PC-3 (cell line): ENCODE measurements around the gene ERCC2. TPM values are rescaled to one million over a fixed set of nuclear protein-coding genes. Genes with fewer than 3 reads are reported as not detected.

ENCODE experiments used
- ATAC-seq: fragments of 200-7000 bp; cut with Tn5 transposase; 2 replicates; pipeline ENCODE4 v1.9.1; 2020; ENCODE audit warnings: mild to moderate bottlenecking, moderate library complexity
- BruUV-seq: library from RNA; stranded (reverse); fragments of 400-500 nt; replicated peaks from 2 replicates; lab custom pipeline; 2021; lab: Mats Ljungman, UMichigan
- CTCF ChIA-PET: fragments of 300-600 bp; sonication (Branson Sonifier 250); formaldehyde crosslinking; loops from one replicate; lab custom pipeline; 2022; ENCODE audit warnings: antibody characterized with exemption; lab: Charles Lee
- POLR2A ChIA-PET: fragments of 300-600 bp; sonication (Branson Sonifier 250); formaldehyde crosslinking; loops from one replicate; lab custom pipeline; 2022; ENCODE audit warnings: antibody characterized with exemption; ENCODE audit not compliant: unreplicated experiment; lab: Charles Lee
- DNase-seq: peaks from one replicate; pipeline ENCODE4 v3.0.0-alpha.2; 2015
- H2AFZ ChIP-seq: fragments of 300-600 bp; sonication (generic); 2 replicates; pipeline ENCODE4 v1.6.0; 2016; ENCODE audit warnings: antibody characterized with exemption, low read length
- H3F3A ChIP-seq: fragments of 300-600 bp; sonication (generic); one replicate; pipeline ENCODE4 v1.6.0; 2017; ENCODE audit warnings: antibody characterized with exemption, low read length, control low read depth, mild to moderate bottlenecking; ENCODE audit not compliant: unreplicated experiment
- H3K27ac ChIP-seq: fragments of 300-600 bp; sonication (generic); 2 replicates; pipeline ENCODE4 v1.5.1; 2016; ENCODE audit warnings: mild to moderate bottlenecking, low read length
- H3K27me3 ChIP-seq: fragments of 300-600 bp; sonication (generic); 2 replicates; pipeline ENCODE4 v1.6.1; 2016; ENCODE audit warnings: low read length, mixed read lengths
- H3K36me3 ChIP-seq: fragments of 300-600 bp; sonication (generic); 2 replicates; pipeline ENCODE4 v1.6.1; 2016; ENCODE audit warnings: low read depth, mixed run types, low read length, mixed read lengths
- H3K4me1 ChIP-seq: fragments of 300-600 bp; sonication (generic); 2 replicates; pipeline ENCODE4 v1.5.1; 2016; ENCODE audit warnings: low read length; ENCODE audit not compliant: insufficient read depth
- H3K4me2 ChIP-seq: fragments of 300-600 bp; sonication (generic); 2 replicates; pipeline ENCODE4 v1.6.0; 2016; ENCODE audit warnings: low read length
- H3K4me3 ChIP-seq: fragments of 300-600 bp; sonication (generic); 2 replicates; pipeline ENCODE4 v1.5.1; 2016; ENCODE audit warnings: mild to moderate bottlenecking, low read length, mixed read lengths
- H3K79me2 ChIP-seq: fragments of 300-600 bp; sonication (generic); 2 replicates; pipeline ENCODE4 v1.6.1; 2017; ENCODE audit warnings: low read length, mixed read lengths
- H3K9ac ChIP-seq: fragments of 300-600 bp; sonication (generic); 2 replicates; pipeline ENCODE4 v1.6.0; 2016; ENCODE audit warnings: mild to moderate bottlenecking, low read length
- H3K9me2 ChIP-seq: fragments of 300-600 bp; sonication (generic); replicated peaks from 2 replicates; pipeline ENCODE4 v1.6.1; 2016; ENCODE audit warnings: mixed run types, low read length, mixed read lengths
- H3K9me3 ChIP-seq: fragments of 300-600 bp; sonication (generic); 2 replicates; pipeline ENCODE4 v1.6.1; 2016; ENCODE audit warnings: low read length, mixed read lengths
- H4K20me1 ChIP-seq: fragments of 300-600 bp; sonication (generic); 2 replicates; pipeline ENCODE4 v1.6.1; 2016; ENCODE audit warnings: low read length, mixed read lengths
- EZH2 ChIP-seq: fragments of 300-600 bp; sonication (generic); IDR thresholded peaks from one replicate; pipeline ENCODE4 v1.6.1; 2017; ENCODE audit warnings: antibody characterized with exemption, mild to moderate bottlenecking, low read length; ENCODE audit not compliant: unreplicated experiment
- EZH2phosphoT487 ChIP-seq: fragments of 300-600 bp; sonication (generic); IDR thresholded peaks from 2 replicates; pipeline ENCODE4 v1.6.1; 2018; ENCODE audit warnings: mild to moderate bottlenecking, antibody characterized with exemption, low read length, borderline replicate concordance
- intact Hi-C: fragments of 100-400 bp; cut with micrococcal nuclease; formaldehyde crosslinking; loops from 2 replicates; pipeline ENCODE4 v1.9.0; 2023
- total RNA-seq: library from RNA; depleted of rRNA; stranded (reverse); fragments of >200 nt; gene quantifications from 2 replicates; pipeline ENCODE4 v1.2.3, GENCODE V29; 2014
- TF ChIP-seq, protein P1 (sequence below): fragments of 300-600 bp; sonication (generic); conservative IDR thresholded peaks from 2 replicates; pipeline ENCODE4 v1.5.1; 2017; ENCODE audit warnings: antibody characterized with exemption, low read depth, mild to moderate bottlenecking, low read length

Gene ERCC2
- total RNA-seq, 1 experiment from 2014 or later = 48.0 TPM

DNA sequence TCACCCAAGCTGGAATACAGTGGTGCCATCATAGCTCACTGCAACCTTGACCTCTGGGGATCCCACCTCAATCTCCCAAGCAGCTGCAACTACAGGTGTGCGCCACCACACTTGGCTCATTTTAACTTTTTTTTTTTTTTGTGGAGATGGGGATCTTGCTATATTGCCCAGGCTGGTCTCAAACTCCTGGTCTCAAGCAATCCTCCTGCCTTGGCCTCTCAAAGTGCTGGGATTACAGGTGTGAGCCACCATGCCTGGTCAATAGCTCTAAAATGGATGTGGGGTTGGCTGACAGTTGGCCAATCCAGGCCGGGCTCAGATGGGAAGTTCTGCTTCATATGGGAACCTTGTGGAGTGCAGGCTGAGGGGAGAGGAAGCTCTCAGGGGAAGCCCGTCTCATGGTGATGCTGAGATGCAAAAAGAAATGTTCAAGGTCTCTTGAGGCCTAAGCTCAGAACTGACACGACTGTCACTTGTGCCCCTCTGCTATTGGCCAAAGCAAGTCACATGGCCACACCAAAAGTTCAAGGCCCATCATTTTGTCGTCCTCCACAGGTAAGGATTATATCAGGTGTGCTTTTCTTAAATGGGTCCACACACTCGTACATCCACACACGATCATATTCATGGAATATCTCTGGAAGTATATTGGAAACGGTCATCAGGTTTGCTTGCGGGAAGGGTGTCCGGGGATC is 36.6 kb downstream of the ERCC2 start:
- no peak for TF ChIP-seq EZH2
- no peak for TF ChIP-seq EZH2phosphoT487
- TF ChIP-seq, protein P1, sequence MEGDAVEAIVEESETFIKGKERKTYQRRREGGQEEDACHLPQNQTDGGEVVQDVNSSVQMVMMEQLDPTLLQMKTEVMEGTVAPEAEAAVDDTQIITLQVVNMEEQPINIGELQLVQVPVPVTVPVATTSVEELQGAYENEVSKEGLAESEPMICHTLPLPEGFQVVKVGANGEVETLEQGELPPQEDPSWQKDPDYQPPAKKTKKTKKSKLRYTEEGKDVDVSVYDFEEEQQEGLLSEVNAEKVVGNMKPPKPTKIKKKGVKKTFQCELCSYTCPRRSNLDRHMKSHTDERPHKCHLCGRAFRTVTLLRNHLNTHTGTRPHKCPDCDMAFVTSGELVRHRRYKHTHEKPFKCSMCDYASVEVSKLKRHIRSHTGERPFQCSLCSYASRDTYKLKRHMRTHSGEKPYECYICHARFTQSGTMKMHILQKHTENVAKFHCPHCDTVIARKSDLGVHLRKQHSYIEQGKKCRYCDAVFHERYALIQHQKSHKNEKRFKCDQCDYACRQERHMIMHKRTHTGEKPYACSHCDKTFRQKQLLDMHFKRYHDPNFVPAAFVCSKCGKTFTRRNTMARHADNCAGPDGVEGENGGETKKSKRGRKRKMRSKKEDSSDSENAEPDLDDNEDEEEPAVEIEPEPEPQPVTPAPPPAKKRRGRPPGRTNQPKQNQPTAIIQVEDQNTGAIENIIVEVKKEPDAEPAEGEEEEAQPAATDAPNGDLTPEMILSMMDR = no peak
- Histone ChIP-seq H3K79me2 (no peaks in the 10 kb centered on the region), H3K9me2 (no peaks in the 10 kb centered on the region), H3K36me3 (no peaks in the 10 kb centered on the region), H3K4me2 (no peak overlapping the region), H4K20me1 (no peaks in the 10 kb centered on the region), H3K9me3 (no peaks in the 10 kb centered on the region), H3K9ac (no peak overlapping the region), H3K4me3 (no peak overlapping the region), H2AFZ (no peak overlapping the region), H3K27ac (no peak overlapping the region), H3K4me1 (no peaks in the 10 kb centered on the region), H3F3A (no peaks in the 10 kb centered on the region), H3K27me3 (no peaks in the 10 kb centered on the region)
- ATAC-seq = no peak
- BruUV-seq = no TSS peak
- CTCF ChIA-PET = no interaction called here
- POLR2A ChIA-PET = no interaction called here
- no peak for DNase-seq
- intact Hi-C loops = loop anchor here (10.0 kb wide), 1 partner anchor 239 kb away; the partner anchor contains the start of gene PPP1R37

DNA sequence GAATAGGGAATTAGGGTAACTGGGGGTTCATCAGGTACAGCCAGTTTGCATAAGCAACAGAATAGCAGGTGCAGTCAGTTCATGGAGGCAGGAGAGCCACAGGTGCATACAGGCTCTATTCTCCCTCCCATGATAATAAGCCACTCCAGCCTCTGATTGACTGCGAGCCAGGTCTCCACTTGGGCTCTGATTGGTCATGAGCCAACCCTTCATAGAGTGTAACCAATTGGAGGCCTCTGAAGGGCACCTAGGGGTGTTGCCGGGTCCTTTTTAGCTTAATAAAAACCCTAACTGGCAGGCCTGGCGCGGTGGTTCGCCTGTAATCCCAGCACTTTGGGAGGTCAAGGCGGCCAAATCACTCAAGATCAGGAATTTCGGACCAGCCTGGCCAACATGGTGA is 39.0 kb downstream of the ERCC2 start:
- intact Hi-C loops = loop anchor here (10.0 kb wide), 1 partner anchor 237 kb away; the partner anchor contains the start of gene PPP1R37
- TF ChIP-seq, protein P1 = no peak
- TF ChIP-seq EZH2 (no peak), EZH2phosphoT487 (no peak)
- ATAC-seq (no peak), DNase-seq (no peak)
- ChIA-PET POLR2A (no interaction called here), CTCF (no interaction called here)
- Histone ChIP-seq H2AFZ (no peak overlapping the region), H3K27me3 (no peaks in the 10 kb centered on the region), H3K79me2 (no peaks in the 10 kb centered on the region), H3K9ac (no peak overlapping the region), H3K9me2 (no peaks in the 10 kb centered on the region), H3K4me3 (no peak overlapping the region), H3K4me2 (no peak overlapping the region), H3K9me3 (no peaks in the 10 kb centered on the region), H4K20me1 (no peaks in the 10 kb centered on the region), H3K27ac (no peak overlapping the region), H3K36me3 (no peaks in the 10 kb centered on the region), H3F3A (no peaks in the 10 kb centered on the region), H3K4me1 (no peaks in the 10 kb centered on the region)
- BruUV-seq = no TSS peak
